NOMO-1 (cell line): ENCODE data around the gene GLS.
A peak's percentile ranks its signal among the peaks of the same experiment; 100 is the strongest.
"Not testable (repeated sequence)": the region's sequence is repeated elsewhere in the genome, so short reads cannot be mapped to it uniquely, and the experiment has no call there.

Experiments
- DNase-seq, 2 experiments: peaks; one replicate each; lab custom pipeline; 2025; ENCODE audit not compliant: unreplicated experiment in 2 of 2; lab: John Stamatoyannopoulos, UW

The GLS gene

DNA sequence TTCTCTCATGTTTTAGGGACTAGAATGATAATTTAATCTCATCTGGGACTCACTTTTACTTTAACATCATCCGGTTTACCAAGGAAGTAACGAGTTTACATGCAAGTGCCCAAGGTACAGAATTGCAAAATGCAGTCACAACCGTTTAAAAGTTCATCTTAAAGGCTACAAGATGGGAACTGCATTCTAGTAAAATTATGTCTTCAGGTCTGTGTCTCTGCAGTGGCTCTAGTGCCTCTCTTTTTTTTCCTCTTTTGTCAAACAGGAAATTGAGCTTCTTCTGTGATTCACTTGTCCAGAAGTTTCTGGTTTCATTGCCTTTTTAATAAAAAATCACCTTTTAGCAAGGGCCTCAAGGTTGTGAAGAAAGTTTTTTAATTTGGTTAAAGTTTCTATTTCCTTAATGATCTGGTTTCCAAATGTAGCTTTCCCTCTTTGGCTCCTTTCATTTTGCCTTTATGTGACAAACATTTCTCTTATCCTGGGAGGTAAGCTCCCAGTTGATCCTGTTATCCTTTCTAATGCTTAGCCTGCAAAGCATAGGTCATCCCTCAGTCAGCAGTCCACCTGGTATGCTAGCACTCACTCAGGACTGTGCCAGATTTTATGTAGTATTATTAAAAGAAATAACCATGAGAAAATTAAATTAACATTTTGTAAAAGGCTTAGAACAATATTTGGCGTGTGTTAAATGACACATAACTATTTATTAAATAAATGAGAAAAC lies 2.4 kb downstream of the GLS start:
- DNase-seq, result peak; percentile 29 to 47

DNA sequence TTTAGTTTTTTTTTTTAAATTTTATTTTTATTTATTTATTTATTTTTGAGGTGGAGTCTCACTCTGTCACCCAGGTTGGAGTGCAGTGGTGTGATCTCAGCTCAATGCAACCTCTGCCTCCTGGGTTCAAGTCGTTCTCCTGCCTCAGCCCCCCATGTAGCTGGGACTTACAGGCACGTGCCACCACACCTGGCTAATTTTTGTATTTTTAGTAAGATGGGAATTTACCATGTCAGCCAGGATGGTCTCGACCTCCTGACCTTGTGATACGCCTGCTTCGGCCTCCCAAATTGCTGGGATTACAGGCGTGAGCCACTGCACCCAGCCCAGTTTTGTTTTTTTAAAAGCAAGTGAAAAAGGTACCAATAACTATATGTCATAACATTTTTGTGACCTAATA lies 5.2 kb downstream of the GLS start:
- DNase-seq, result not testable (repeated sequence)

DNA sequence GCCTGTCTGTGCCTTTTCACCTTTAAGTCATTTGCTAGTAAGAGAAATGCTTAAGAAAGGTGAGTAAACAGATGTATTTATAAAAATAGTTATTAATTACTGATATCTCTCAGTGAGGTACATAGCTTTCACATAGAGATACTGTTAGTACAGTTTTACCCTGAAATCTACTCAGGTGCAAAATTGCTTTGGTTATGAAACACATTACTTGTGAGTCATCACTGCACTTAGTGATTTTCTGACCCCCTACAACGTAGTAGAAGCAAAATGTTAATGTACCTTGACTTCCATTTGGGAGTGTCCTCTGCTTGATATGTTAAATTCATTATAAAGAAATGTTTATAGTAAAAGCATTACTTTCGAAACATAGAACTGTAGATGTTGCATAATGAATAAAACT lies 6.5 kb downstream of the GLS start:
- DNase-seq, result peak in 1 of 2 experiments; percentile 8

DNA sequence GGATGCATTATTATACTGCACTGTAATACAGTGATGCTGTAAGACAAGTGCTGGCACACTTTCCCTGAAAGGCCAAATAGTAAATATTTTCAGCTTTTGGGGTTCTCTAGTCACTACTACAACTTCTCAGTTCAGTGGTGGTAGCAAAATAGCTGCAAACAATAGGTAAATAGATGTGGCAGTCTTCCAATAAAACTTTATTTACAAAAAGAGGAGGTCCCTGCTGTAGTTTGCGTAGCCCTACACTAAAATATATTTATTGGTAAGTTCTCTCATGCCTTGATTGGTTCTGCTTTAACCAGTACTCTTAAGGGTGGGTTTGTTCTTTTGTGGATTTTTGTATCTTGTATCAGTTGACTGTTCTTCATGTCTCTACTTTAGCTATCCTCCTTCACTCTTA lies 7.8 kb downstream of the GLS start:
- no peak for DNase-seq

DNA sequence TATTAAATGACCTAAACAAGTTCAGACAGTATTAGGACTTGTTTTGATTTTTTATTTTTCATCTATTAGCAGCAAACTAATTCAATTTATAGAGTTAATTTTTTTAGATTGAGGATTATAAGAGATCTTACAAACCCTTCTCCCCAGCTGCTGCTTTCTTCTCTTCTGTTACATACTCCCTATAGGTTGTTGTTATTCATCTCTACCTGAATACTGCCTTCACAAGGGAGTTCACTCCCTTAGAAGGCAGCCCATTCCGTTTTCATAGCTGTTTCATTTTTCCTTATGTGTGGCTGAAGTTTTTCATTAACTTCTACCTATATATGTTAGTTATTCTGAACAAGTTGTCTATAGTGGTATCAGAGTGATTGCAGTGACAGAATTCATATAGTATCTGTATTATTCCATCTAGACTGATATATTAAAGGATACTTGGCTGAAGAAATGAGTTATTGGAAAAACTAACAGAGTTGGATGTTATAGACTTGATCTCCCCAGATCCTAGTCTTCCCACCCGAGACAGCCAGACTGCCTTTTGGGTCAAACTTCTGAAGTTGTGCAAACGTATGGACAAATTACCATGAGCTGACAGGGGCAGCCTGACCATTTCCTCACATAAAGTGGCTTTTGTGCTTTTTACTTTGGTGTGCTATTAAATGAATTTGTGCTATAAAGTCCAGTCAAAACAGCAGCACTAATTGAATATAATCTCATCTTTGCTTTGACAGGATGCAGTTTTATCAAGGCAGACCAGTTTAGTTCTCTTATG lies 8.7 kb downstream of the GLS start:
- no peak for DNase-seq

DNA sequence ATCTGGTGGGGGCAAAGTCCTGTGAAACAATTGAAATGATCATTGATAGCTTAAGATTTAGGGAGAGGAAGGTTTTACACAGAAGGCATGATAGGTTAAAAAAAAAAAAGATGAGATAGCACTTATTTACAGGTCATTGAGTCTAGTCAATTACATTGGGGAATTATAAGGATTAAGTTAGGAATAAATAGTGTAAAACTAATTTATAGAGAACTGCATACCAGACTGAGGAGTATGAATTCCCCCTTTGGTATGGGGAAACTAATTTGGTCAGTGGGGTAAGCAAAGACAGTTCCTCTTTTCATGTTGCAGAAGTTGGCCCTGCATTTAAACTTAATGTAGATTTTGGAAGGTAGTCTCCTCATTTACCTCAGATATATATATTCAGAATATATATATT lies 10.8 kb downstream of the GLS start:
- peak; percentile 71 to 84 for DNase-seq

DNA sequence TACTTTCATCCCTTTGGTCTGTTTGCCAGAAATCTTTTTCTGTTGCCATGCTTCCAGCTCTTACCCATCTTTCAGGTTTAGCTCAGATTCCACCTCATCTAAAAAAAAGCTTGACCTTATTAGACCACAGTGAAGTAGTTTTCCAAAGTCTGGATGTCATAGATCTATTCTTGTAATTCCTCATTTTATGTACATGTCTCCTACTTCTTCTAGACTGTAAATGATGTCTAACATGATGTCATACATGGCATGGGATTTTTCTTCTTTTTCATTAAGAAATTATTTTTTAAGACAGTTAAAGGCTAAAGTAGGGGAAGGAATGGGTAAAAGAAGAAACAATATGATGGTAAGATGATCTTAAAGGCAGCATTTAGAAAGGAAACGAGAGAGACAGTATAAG lies 11.3 kb downstream of the GLS start:
- DNase-seq, result no peak

DNA sequence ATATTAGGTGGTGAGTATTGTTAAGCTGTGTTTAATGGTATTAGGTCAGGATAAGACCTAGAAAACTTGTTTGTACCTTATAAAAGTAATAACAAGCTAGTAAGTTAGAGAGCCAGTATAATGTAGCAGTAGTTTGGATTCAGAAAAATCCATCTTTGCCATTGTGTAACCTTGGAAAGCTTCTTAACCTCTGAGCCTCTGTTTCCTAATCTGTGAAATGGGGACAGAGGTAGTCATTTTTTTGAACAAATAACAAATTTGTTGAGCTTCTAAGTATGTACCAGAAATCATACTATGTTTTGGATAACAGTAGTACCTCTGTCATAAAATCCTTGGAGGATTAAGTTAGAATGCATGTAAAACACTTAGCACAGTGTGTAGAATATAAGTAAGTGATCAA lies 12.5 kb downstream of the GLS start:
- DNase-seq, result no peak

DNA sequence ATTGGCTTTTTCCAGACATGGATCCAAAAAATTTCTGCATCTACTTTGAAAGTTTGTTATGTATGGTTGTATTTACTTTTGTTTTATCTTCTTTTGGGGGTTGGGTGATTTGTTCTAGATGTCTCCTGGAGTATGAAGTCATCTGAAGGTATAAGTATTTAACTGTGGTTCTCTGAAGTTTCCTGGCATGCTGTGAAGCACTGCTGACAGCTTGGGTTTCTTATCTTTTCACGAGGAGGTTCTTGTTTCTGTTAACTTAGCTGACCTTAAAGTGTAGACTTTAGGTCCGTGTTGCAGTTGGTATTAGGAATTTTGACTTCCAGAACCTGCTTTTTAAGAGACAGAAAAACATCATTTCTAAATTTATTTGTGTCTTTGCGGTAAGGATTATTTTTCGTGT lies 15.9 kb downstream of the GLS start:
- DNase-seq, result no peak

DNA sequence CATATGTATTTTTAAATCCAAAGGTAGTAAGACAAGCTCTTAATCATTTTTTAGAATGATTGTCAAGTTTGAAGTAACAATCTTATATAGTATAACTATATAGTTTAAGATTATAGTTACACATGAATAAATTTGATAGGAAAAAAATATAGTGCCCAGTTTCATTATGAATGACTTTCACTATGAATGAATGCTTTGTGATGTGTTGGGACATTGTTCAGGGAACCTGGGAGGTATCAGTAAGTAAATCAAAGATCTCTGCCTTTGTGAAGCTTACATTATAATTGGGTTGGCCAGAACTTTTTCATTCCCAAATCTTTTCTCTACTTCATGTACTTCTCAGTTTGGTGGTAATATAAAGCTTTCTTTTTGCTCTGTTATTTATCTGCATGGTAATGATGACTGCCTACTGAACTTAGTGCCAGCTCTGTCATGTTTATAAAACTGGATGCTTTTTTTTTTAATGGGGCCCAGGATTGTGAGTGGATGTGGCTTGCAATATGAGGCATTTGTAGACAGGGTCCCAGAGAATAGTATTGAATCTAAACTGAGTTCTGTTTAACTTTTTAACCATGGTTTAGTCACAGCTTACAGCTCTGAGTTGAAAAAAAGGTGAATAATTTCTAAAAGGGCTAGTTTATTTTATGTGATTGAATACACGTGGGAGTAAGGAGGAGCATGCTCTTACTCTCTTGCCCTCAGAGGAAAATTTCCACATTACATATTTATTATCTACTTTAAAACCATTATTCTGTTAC lies 23.3 kb downstream of the GLS start:
- DNase-seq, result no peak

DNA sequence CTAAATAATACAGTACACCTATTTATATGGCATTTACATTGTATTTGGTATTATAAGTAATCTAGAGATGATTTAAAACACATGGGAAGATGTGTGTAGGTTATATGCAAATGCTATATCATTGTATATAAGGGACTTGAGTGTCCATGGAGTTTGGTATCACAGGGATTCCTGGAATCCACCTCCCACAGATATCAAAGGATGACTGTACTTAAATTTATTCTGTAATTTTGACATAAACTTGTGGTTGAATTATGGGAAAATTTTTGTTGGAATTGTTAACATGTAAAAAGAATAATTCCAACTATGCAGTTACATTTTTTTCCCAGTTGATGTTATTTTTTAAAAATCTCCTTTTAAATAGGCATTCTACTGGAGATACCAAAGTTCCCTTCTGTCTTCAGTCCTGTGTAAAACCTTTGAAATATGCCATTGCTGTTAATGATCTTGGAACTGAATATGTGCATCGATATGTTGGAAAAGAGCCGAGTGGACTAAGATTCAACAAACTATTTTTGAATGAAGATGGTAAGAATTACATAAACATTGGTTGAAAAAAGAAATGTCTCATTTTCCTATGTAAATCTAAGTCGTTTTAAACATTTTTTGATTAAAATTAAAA lies 24.1 kb downstream of the GLS start:
- no peak for DNase-seq

DNA sequence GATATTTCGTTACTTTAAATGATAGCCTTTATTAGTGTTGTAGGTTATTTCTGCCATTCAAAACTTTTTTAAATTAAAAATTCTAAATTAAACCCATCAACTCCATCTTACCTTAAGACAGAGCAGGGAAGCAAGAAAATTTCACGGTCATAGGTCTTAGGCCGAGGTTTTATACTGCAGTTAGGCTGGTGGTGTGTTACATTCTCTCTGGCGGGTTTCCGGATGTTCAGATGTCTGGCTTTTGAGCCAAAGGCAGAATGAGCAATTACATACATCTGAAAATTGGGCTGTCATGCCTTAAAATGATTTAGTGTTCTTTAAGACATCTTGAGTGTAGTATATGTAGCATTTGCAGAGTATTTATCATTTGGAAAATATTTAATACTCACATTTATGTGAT lies 27.9 kb downstream of the GLS start:
- no peak for DNase-seq

DNA sequence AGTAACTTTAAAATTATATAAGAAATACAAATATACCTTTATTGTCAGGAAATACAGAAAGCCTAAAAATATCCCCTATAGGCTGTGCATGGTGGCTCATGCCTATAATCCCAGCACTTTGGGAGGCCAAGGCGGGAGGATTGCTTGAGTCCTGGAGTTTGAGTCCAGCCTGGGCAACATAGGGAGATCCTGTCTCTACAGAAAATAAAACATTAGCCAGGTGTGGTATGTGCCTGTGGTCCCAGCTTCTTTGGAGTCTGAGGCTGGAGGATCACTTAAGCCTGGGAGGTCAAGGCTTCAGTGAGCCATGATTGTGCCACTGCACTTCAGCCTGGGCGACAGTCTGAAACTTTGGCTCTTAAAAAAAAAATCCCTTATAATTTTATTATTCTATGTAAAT lies 29.1 kb downstream of the GLS start:
- no peak for DNase-seq

DNA sequence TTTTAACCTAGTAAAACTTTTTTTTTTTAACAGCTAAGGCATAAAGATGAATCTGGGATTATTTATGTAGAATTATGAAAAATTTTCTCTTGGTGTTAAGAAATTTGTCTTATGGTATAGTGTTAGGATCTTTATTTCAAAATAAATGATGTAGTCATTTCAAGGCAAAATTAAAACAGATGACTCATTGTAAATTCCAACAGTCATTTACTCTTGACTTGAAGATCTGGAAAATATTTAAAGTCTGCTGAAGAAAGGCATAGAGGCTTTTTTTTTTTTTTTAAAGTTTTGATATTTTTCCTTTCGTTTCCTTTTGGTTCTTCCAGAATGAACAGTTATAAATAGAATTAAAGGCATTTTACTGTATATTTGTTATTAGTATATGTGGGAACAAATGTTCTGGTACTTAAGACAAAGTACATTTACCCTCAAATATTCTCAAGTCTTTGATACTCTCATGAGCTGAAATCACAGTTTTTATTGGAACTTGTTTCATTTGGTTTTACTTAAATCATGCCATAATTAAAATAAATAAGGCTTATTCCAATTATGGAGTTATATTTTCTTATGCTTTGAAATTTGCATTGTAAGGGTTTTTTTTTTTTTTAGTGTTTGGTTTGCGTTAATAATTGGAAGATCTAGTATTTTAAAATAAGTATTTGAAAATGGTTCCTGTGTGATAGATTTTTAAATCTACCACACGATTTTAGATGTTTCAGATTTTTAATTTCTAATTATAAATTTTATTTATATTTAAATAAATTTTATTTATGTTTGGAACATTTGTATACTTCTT lies 29.9 kb downstream of the GLS start:
- no peak for DNase-seq

DNA sequence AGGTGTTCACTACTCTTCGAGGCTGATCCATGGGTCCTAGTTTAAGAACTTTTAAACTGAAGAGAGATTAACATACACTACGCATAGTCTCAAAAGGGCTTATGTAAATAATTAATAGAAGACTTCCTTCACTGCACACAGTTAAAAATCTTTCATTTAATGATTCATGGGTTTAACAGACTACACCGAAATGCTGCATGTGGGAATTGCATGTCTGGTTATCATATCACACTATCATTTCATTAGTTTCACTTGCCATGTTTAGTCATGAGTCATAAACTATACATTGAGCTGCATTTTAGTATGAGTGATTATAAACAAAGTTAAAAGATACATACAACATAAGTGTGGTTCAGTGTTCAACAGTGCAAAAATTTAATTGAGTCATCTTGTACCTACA lies 31.2 kb downstream of the GLS start:
- no peak for DNase-seq

DNA sequence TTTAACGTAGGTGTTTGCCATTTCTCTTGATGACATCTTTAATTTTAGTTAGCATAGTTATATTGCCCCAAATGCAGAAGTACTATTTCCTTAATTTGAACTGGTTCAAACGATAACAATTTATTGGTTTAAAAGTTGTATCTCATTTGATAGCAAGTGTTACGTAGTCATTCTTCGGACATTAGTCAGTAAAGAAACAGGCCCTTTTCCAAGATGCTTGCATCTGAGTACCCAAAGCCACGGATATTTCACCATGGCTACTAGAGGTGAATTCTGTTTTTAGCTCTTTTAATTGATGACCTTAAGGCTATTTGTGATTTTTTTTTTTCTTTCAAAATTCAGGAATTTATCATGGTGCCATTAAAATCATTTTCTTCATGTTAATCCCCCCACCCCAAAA lies 32.1 kb downstream of the GLS start:
- no peak for DNase-seq

DNA sequence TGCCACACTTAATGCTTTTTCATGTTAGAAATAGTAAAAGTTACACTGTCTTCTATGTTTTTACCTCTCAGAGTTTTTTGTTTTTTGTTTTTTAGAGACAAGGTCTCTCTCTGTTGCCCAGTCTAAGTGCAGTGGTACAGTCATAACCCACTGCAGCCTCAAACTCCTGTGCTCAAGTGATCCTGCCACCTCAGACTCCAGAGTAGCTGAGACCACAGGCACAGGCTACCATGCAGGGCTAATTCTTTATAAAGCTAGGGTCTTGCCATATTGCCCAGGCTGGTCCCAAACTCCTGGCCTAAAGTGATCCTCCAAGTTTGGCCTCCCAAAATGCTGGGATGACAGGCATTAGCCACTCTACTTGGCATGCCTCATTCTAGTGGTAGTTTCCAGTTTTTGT lies 33.1 kb downstream of the GLS start:
- no peak for DNase-seq

DNA sequence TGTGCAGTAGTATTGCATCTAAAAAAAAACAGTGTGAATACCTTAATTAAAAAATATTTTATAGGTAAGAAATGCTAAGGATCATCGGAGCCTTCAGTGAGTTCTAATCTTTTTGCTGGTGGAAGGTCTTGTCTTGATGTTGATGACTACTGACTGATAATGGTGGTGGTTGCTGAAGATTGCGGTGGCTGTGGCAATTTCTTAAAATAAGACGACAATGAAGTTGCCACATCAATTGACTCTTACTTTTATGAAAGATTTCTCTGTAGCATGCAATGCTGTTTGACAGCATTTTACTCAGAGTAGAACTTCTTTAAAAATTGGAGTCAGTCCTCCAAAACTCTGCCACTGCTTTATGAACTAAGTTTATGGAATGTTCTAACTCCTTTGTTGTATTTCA lies 36.2 kb downstream of the GLS start:
- no peak for DNase-seq

DNA sequence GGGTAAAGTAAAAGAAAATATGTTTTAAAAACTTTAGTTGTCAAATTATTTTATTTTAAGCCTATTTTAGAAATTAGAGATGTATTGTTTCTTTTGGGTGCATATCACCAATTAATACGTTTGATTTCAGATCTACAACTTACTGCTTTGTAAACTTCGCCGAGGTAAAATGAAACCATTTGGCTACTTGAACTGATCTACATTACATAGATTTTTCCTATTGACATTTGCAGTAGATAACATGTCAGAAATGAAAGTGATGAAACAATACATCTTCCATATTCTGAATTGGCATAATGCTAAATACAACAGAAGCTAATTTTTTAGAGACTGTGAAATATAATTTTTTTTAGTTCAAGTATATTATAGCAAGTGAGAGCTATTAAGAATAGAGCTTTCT lies 39.5 kb downstream of the GLS start:
- no peak for DNase-seq

DNA sequence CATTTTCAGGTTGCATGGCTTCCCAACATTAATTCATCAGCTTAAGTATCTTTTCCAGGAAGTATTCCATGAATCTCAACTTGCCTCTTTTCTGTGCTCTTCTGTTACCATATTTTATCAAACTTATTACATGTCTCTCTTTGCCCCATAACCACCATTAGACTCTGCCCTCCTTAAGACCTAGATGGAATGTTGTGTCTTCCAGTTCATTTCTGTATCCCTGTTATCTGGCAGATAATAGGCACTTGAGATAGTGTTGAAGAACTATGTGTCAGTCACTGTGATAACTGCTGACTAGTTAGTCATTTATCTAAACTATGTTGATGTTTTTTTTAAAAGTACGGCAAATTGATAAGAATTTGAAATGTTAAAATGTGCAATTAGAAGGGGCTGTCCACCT lies 41.8 kb downstream of the GLS start:
- no peak for DNase-seq

DNA sequence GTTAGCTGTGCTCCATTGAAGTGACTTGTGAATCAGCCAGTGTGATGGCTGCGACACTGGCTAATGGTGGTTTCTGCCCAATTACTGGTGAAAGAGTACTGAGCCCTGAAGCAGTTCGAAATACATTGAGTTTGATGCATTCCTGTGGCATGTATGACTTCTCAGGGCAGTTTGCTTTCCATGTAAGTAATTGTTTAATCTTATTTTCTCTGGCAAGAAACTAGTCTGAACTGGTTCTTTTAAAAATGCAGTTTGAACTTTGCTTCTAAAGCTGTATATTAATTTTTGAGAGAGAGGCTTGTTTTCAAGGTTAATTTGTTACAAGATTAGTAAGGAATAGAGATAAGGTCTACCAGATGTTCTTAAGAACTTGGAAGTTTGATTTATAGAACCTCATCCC lies 46.7 kb downstream of the GLS start:
- DNase-seq, result no peak
